ENCODE measurements around the gene ODC1.

GRCh38 chr2:10475221-10475722, 27.1 kb upstream of the ODC1 start:
- TF ChIP-seq STAT1 (IDR thresholded peaks at IDR 0.05; ENCODE audit: unreplicated experiment) (no peak), CTCF (conservative IDR thresholded peaks at IDR 0.05; ENCODE audit: low read depth in 2 of 2) (no peak), REST (IDR thresholded peaks at IDR 0.05; ENCODE audit: unreplicated experiment) (no peak), ZNF331 (CRISPR knock-in tag; IDR thresholded peaks at IDR 0.05; ENCODE audit: low read depth) (no peak), POLR2AphosphoS5 (IDR thresholded peaks at IDR 0.05; ENCODE audit: low read depth) (no peak), EZH2 (IDR thresholded peaks at IDR 0.05; ENCODE audit: low read depth, unreplicated experiment) (no peak)
- TF ChIP-seq, protein P1, sequence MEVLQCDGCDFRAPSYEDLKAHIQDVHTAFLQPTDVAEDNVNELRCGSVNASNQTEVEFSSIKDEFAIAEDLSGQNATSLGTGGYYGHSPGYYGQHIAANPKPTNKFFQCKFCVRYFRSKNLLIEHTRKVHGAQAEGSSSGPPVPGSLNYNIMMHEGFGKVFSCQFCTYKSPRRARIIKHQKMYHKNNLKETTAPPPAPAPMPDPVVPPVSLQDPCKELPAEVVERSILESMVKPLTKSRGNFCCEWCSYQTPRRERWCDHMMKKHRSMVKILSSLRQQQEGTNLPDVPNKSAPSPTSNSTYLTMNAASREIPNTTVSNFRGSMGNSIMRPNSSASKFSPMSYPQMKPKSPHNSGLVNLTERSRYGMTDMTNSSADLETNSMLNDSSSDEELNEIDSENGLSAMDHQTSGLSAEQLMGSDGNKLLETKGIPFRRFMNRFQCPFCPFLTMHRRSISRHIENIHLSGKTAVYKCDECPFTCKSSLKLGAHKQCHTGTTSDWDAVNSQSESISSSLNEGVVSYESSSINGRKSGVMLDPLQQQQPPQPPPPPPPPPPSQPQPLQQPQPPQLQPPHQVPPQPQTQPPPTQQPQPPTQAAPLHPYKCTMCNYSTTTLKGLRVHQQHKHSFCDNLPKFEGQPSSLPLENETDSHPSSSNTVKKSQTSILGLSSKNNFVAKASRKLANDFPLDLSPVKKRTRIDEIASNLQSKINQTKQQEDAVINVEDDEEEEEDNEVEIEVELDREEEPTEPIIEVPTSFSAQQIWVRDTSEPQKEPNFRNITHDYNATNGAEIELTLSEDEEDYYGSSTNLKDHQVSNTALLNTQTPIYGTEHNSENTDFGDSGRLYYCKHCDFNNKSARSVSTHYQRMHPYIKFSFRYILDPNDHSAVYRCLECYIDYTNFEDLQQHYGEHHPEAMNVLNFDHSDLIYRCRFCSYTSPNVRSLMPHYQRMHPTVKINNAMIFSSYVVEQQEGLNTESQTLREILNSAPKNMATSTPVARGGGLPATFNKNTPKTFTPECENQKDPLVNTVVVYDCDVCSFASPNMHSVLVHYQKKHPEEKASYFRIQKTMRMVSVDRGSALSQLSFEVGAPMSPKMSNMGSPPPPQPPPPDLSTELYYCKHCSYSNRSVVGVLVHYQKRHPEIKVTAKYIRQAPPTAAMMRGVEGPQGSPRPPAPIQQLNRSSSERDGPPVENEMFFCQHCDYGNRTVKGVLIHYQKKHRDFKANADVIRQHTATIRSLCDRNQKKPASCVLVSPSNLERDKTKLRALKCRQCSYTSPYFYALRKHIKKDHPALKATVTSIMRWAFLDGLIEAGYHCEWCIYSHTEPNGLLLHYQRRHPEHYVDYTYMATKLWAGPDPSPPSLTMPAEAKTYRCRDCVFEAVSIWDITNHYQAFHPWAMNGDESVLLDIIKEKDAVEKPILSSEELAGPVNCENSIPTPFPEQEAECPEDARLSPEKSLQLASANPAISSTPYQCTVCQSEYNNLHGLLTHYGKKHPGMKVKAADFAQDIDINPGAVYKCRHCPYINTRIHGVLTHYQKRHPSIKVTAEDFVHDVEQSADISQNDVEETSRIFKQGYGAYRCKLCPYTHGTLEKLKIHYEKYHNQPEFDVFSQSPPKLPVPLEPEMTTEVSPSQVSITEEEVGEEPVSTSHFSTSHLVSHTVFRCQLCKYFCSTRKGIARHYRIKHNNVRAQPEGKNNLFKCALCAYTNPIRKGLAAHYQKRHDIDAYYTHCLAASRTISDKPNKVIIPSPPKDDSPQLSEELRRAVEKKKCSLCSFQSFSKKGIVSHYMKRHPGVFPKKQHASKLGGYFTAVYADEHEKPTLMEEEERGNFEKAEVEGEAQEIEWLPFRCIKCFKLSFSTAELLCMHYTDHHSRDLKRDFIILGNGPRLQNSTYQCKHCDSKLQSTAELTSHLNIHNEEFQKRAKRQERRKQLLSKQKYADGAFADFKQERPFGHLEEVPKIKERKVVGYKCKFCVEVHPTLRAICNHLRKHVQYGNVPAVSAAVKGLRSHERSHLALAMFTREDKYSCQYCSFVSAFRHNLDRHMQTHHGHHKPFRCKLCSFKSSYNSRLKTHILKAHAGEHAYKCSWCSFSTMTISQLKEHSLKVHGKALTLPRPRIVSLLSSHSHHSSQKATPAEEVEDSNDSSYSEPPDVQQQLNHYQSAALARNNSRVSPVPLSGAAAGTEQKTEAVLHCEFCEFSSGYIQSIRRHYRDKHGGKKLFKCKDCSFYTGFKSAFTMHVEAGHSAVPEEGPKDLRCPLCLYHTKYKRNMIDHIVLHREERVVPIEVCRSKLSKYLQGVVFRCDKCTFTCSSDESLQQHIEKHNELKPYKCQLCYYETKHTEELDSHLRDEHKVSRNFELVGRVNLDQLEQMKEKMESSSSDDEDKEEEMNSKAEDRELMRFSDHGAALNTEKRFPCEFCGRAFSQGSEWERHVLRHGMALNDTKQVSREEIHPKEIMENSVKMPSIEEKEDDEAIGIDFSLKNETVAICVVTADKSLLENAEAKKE (CRISPR knock-in tag; IDR thresholded peaks at IDR 0.05): no peak
